ENCODE results near the gene TSEN54. TPM values are rescaled to one million over a fixed set of nuclear protein-coding genes. Genes with fewer than 3 reads are reported as not detected.
A peak's percentile ranks its signal among the peaks of the same experiment; 100 is the strongest.

The TSEN54 gene
- total RNA-seq, 1 experiment from 2014 or later = 43.9 TPM

DNA sequence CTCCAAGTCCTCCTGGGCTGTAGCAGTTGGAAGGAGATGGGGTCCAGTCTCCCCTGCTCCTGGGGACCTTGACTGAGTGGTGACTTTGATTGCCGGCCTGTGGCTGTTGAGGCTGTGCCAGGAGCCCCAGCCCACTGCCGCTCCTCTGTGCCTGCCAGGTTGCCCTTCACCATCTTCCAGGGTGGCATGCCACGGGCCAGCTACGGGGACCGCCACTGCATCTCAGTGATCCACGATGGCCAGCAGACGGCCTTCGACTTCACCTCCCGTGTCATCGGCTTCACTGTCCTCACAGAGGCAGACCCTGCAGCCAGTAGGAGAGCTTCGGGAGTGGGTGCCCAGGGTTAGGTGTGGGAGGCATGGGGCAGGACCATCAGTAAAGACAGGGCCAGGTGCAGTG is 47.9 kb downstream of the TSEN54 start:
- no peak for DNase-seq (ENCODE audit: low spot score)

GRCh38 chr17:75565066-75565465 is 48.7 kb downstream of the TSEN54 start:
- peak; percentile 79 for DNase-seq (ENCODE audit: low spot score)

DNA sequence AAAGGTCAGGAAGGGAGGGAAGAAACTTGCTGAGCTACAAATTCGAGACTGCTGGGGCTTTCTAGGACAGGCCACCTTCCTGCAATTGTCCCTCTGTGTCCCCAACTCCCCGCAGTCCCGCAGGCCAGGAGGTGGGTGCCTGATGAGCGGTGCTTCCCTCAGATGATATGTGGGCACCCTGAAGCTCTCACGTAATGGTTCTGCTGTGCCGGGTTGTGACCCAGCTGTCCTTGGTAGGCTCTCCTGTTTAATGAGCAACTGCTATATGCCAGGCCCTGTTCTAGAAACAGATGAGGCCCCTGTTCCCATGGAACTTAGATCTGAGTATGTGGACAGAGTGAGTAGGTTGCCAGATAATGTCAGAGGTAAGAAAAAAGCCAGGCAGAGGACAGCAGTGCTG is 49.3 kb downstream of the TSEN54 start:
- DNase-seq (ENCODE audit: low spot score) = no peak

DNA sequence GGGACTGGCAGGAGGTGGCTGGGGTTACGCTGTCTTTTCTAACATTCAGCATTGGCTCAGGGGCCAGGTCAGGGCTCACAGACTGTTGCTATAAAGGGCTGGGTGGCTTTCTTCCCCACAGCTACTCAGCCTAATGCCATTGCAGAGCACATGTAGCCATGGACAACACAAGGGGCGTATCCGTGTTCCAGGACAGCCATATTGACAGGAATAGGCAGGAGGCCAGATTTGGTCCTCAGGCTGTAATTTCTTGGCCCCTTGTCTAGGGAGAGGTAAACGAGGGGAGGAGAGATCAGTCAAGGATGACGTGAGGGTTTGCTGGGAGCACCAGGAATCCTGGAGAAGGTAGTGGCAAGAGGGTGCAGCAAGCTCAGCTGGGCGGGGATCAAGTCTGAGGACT is 50.1 kb downstream of the TSEN54 start:
- DNase-seq (ENCODE audit: low spot score) = no peak

GRCh38 chr17:75566834-75567233 is 50.5 kb downstream of the TSEN54 start:
- DNase-seq (ENCODE audit: low spot score) = no peak

GRCh38 chr17:75568412-75569255 is 52.3 kb downstream of the TSEN54 start:
- no peak for DNase-seq (ENCODE audit: low spot score)

GRCh38 chr17:75570034-75570676 is 53.8 kb downstream of the TSEN54 start:
- DNase-seq (ENCODE audit: low spot score) = no peak

- no peak for DNase-seq (ENCODE audit: low spot score)
These were observed 54.4 kb downstream of the TSEN54 start for GRCh38 chr17:75570772-75571171.

DNA sequence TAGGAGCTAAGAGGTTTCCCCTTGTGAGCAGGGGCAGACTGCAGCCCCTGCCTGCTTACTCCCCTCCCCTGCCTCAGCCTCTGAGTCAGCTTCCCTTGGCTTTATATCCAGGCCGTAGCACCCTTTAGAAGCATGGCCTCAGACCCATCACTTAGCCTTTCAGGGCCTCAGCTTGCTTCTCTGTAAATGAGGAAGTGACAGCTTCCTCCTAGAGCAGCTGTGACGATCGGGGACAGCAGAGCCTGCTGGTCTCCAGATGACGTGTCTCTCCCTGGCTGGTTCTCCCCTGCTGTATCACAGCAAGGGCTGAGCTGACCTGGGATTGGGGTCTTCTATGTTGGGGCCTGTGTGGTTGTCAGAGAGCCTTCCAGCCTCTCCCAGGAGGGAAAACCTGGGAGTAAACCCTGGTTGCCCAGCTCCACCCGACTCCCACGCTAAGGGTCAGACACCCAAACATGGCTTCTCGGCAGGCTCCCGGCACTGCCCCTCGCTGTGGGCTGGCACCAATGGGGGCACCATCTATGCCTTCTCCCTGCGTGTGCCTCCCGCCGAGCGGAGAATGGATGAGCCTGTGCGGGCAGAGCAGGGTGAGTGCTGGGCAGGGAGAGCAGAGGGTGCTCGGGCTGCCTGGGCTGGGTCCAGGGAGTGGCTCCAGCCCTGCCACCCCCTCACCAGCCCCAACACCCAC is 55.0 kb downstream of the TSEN54 start:
- no peak for DNase-seq (ENCODE audit: low spot score)

DNA sequence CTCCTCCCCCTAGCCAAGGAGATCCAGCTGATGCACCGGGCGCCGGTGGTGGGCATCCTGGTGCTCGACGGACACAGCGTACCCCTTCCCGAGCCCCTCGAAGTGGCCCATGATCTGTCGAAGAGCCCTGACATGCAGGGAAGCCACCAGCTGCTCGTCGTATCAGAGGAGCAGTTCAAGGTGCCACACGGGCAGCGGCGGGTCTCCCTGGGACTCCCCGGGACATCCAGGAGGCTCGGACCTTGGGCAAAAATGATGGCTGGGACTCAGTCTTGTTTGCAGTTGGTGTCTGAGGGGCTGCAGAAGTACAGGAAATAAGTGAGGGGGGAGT is 55.5 kb downstream of the TSEN54 start:
- no peak for DNase-seq (ENCODE audit: low spot score)

DNA sequence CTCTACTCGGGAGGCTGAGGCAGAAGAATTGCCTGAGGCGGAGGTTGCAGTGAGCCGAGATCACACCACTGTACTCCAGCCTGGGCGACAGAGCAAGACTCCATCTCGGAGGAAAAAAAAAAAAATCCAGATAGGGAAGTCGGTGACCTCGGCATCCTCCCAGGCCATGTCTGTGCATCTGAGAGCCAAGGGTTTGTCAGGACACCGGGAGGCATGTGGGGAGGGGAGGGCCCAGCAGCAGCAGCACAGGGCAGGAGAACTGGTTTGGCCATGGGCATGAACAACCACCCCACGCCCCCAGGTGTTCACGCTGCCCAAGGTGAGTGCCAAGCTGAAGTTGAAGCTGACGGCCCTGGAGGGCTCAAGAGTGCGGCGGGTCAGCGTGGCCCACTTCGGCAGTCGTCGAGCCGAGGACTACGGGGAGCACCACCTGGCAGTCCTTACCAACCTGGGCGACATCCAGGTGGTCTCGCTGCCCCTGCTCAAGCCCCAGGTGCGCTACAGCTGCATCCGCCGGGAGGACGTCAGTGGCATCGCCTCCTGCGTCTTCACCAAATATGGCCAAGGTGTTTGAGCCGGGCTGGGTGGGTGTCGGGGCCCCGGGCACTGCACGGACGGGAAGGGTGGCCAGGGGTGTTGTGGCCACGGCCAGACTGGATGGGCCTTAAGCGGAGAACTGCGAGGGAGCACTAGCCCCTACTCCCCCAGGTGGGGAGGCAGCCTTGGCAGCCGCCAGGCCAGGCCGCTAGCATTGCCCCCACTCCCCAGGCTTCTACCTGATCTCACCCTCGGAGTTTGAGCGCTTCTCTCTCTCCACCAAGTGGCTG is 56.6 kb downstream of the TSEN54 start:
- no peak for DNase-seq (ENCODE audit: low spot score)

DNA sequence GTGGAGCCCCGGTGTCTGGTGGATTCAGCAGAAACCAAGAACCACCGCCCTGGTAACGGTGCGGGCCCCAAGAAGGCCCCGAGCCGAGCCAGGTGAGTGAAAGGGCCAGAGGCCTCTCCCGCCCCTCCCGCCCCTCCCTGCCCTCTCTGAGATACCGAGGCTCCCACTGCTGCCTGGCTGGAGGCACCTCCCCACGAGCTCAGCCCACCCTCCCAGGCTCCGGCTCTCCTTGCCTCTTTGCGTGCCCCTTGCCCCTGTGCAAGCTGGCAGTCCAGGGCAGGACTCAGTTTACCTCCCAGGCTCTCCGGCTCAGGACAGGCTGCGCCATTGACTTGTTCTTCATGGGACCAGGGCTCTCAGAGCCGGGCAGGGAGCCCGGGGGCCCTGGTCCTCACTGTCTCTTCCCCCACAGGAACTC is 57.2 kb downstream of the TSEN54 start:
- DNase-seq (ENCODE audit: low spot score) = no peak

DNA sequence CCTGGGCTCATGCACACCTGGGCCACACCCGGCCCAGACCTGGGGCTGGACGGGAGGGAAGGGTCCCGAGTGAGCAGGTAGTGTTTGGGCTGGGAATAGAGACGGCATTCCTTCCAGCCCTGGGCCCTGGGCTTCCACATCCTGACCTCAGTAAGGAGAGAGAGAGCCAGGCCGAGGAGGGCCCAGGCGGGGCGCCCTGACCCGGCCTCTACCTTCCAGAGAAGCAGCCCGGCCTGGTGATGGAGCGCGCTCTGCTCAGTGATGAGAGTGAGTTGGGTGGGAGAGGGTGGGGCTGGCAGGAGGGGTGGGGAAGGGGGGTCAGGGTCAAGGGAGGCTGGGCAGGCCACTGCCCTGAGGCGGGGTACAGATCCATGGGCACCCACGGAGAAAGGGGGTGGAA is 57.7 kb downstream of the TSEN54 start:
- DNase-seq (ENCODE audit: low spot score) = no peak

Other genes with a start within 250 kb of the TSEN54 start
- 34.2 and 43.5 TPM in 2 replicates for gene MIF4GD, start 245.3 kb upstream of the TSEN54 start, total RNA-seq (2014; rRNA removed; shearing (Covaris generic))
- 13.6 and 22.6 TPM in 2 replicates for gene SLC25A19, start 227.1 kb upstream of the TSEN54 start, total RNA-seq (2014; rRNA removed; shearing (Covaris generic))
- 116 and 123 TPM in 2 replicates for gene GRB2, start 110.8 kb upstream of the TSEN54 start, total RNA-seq (2014; rRNA removed; shearing (Covaris generic))
- gene TMEM94, start 59.9 kb upstream of the TSEN54 start, total RNA-seq (2014; rRNA removed; shearing (Covaris generic)) = 49.7 and 53.9 TPM in 2 replicates
- 8.4 and 10.8 TPM in 2 replicates for gene CASKIN2, start 991 bp upstream of the TSEN54 start, total RNA-seq (2014; rRNA removed; shearing (Covaris generic))
- 1.6 and 4.0 TPM in 2 replicates for gene LLGL2, start 9.2 kb downstream of the TSEN54 start, total RNA-seq (2014; rRNA removed; shearing (Covaris generic))
- gene MYO15B, start 71.3 kb downstream of the TSEN54 start, total RNA-seq (2014; rRNA removed; shearing (Covaris generic)) = 7.1 and 9.6 TPM in 2 replicates
- 0.07 and 0.26 TPM in 2 replicates for gene SMIM5, start 116.9 kb downstream of the TSEN54 start, total RNA-seq (2014; rRNA removed; shearing (Covaris generic))
- 18.0 and 19.0 TPM in 2 replicates for gene RECQL5, start 150.6 kb downstream of the TSEN54 start, total RNA-seq (2014; rRNA removed; shearing (Covaris generic))
- gene SAP30BP, start 150.8 kb downstream of the TSEN54 start, total RNA-seq (2014; rRNA removed; shearing (Covaris generic)) = 124 and 169 TPM in 2 replicates
- gene ITGB4, start 204.9 kb downstream of the TSEN54 start, total RNA-seq (2014; rRNA removed; shearing (Covaris generic)) = 15.0 and 15.2 TPM in 2 replicates
- gene GALK1, start 248.7 kb downstream of the TSEN54 start, total RNA-seq (2014; rRNA removed; shearing (Covaris generic)) = 72.7 and 87.5 TPM in 2 replicates